Activated CD4-positive, alpha-beta T cell treated with anti-CD3 and anti-CD28 coated beads for 48 hours (primary cell): ENCODE results near the gene FAM135A.
"Not testable (repeated sequence)": the region's sequence is repeated elsewhere in the genome, so short reads cannot be mapped to it uniquely, and the experiment has no call there.

Experiments
- DNase-seq: peaks from one replicate; pipeline ENCODE4 v3.0.0-alpha.2; 2020

The FAM135A gene

GRCh38 chr6:70470016-70470415, 56.7 kb downstream of the FAM135A start:
- DNase-seq, result no peak

GRCh38 chr6:70470510-70470909, 57.2 kb downstream of the FAM135A start:
- DNase-seq, result not testable (repeated sequence)

- no peak for DNase-seq
Observed at GRCh38 chr6:70474751-70475150, 61.4 kb downstream of the FAM135A start.

GRCh38 chr6:70479236-70479635, 65.9 kb downstream of the FAM135A start:
- no peak for DNase-seq

GRCh38 chr6:70486638-70487037, 73.3 kb downstream of the FAM135A start:
- DNase-seq, result not testable (repeated sequence)

GRCh38 chr6:70489364-70489763, 76.1 kb downstream of the FAM135A start:
- no peak for DNase-seq

- no peak for DNase-seq
Observed at GRCh38 chr6:70494833-70495232, 81.5 kb downstream of the FAM135A start.

GRCh38 chr6:70495790-70496189, 82.5 kb downstream of the FAM135A start:
- not testable (repeated sequence) for DNase-seq

- no peak for DNase-seq
Observed at GRCh38 chr6:70502484-70502883, 89.2 kb downstream of the FAM135A start.

- DNase-seq, result no peak
Observed at GRCh38 chr6:70503813-70504465, 90.6 kb downstream of the FAM135A start.

GRCh38 chr6:70506321-70506720, 93.0 kb downstream of the FAM135A start:
- DNase-seq, result no peak

GRCh38 chr6:70507161-70507560, 93.9 kb downstream of the FAM135A start:
- no peak for DNase-seq

GRCh38 chr6:70508953-70509352, 95.6 kb downstream of the FAM135A start:
- no peak for DNase-seq

GRCh38 chr6:70510600-70510999, 97.3 kb downstream of the FAM135A start:
- no peak for DNase-seq

GRCh38 chr6:70518723-70519122, 105.4 kb downstream of the FAM135A start:
- DNase-seq, result no peak

GRCh38 chr6:70520575-70520974, 107.3 kb downstream of the FAM135A start:
- DNase-seq, result no peak

- no peak for DNase-seq
Observed at GRCh38 chr6:70524721-70525286, 111.5 kb downstream of the FAM135A start.

GRCh38 chr6:70527071-70527737, 113.9 kb downstream of the FAM135A start:
- no peak for DNase-seq

- no peak for DNase-seq
Observed at GRCh38 chr6:70530023-70530422, 116.7 kb downstream of the FAM135A start.

GRCh38 chr6:70531133-70531532, 117.8 kb downstream of the FAM135A start:
- no peak for DNase-seq

GRCh38 chr6:70537266-70537665, 124.0 kb downstream of the FAM135A start:
- DNase-seq, result no peak

- no peak for DNase-seq
Observed at GRCh38 chr6:70538376-70538775, 125.1 kb downstream of the FAM135A start.

GRCh38 chr6:70547313-70547712, 134.0 kb downstream of the FAM135A start:
- DNase-seq, result no peak

GRCh38 chr6:70547905-70548304, 134.6 kb downstream of the FAM135A start:
- no peak for DNase-seq
